HG02870 (cell line): ENCODE data around the gene QRICH2.
"Not testable (repeated sequence)": the region's sequence is repeated elsewhere in the genome, so short reads cannot be mapped to it uniquely, and the experiment has no call there.

Source experiments
- ATAC-seq: cut with Tn5 transposase; IDR thresholded peaks from one replicate; pipeline ENCODE4 v1.9.1; 2021; ENCODE audit warnings: mild to moderate bottlenecking, moderate library complexity; ENCODE audit not compliant: unreplicated experiment

Gene QRICH2

GRCh38 chr17:76233588-76234353 lies 74.3 kb downstream of the QRICH2 start:
- ATAC-seq = no peak

DNA sequence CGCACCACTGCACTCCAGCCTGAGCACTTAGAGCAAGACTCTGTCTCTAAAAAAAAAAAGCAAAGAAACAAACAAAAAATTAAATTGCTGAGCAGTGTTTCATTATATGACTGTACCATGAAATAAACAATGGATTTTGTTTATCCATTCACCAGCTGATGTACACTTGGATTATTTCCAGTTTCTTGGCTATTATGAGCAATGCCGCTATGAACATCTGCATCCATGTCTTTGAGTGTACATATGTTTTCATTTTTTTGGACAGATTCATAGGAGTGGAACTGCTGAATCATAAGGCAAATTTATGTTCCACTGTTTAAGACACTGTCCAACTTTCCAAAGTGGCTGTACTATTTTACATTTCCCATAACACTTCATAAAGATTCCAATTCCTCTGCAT lies 75.7 kb downstream of the QRICH2 start:
- no peak for ATAC-seq

DNA sequence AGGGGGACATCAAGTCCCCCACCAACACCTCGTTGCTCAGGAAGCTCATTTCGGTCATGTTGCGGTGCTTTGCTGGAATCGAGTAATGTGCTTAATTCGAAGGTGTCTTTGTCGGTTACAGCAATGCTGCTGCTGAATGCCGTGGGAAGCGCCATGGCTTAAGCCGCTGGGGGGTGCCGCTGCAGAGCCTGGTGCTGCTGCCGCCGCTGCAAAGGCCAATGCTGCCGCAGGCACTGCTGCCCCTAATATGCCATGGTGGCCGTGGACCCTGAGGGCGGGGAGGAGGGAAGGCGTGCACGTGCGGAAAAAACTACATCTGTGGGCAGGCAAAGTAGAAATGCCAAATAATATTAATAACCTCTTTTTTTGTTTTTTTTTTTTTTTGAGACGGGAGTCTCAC lies 81.3 kb downstream of the QRICH2 start:
- not testable (repeated sequence) for ATAC-seq

GRCh38 chr17:76225373-76226086 lies 82.5 kb downstream of the QRICH2 start:
- not testable (repeated sequence) for ATAC-seq
